ENCODE measurements around the gene NEDD4L.

GRCh38 chr18:58266291-58266690 is 222.3 kb downstream of the NEDD4L start:
- TF ChIP-seq POLR2AphosphoS5 (IDR thresholded peaks at IDR 0.05; ENCODE audit: low read depth) (no peak), ETS1 (IDR thresholded peaks at IDR 0.05) (no peak), JUNB (IDR thresholded peaks at IDR 0.05; ENCODE audit: unreplicated experiment) (no peak), NANOG (IDR thresholded peaks at IDR 0.05; ENCODE audit: borderline replicate concordance) (no peak), ZNF114 (CRISPR knock-in tag; IDR thresholded peaks at IDR 0.05) (no peak), EZH2 (IDR thresholded peaks at IDR 0.05; ENCODE audit: low read depth, unreplicated experiment) (no peak), EZH2phosphoT487 (IDR thresholded peaks at IDR 0.05; ENCODE audit: unreplicated experiment) (no peak), CREB1 (CRISPR knock-in tag; IDR thresholded peaks at IDR 0.05; ENCODE audit: low read depth) (no peak), ZNF331 (CRISPR knock-in tag; IDR thresholded peaks at IDR 0.05; ENCODE audit: low read depth) (no peak)
- TF ChIP-seq, protein P1, sequence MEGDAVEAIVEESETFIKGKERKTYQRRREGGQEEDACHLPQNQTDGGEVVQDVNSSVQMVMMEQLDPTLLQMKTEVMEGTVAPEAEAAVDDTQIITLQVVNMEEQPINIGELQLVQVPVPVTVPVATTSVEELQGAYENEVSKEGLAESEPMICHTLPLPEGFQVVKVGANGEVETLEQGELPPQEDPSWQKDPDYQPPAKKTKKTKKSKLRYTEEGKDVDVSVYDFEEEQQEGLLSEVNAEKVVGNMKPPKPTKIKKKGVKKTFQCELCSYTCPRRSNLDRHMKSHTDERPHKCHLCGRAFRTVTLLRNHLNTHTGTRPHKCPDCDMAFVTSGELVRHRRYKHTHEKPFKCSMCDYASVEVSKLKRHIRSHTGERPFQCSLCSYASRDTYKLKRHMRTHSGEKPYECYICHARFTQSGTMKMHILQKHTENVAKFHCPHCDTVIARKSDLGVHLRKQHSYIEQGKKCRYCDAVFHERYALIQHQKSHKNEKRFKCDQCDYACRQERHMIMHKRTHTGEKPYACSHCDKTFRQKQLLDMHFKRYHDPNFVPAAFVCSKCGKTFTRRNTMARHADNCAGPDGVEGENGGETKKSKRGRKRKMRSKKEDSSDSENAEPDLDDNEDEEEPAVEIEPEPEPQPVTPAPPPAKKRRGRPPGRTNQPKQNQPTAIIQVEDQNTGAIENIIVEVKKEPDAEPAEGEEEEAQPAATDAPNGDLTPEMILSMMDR (conservative IDR thresholded peaks at IDR 0.05; ENCODE audit: low read depth in 2 of 2), result no peak
- TF ChIP-seq, protein P2, sequence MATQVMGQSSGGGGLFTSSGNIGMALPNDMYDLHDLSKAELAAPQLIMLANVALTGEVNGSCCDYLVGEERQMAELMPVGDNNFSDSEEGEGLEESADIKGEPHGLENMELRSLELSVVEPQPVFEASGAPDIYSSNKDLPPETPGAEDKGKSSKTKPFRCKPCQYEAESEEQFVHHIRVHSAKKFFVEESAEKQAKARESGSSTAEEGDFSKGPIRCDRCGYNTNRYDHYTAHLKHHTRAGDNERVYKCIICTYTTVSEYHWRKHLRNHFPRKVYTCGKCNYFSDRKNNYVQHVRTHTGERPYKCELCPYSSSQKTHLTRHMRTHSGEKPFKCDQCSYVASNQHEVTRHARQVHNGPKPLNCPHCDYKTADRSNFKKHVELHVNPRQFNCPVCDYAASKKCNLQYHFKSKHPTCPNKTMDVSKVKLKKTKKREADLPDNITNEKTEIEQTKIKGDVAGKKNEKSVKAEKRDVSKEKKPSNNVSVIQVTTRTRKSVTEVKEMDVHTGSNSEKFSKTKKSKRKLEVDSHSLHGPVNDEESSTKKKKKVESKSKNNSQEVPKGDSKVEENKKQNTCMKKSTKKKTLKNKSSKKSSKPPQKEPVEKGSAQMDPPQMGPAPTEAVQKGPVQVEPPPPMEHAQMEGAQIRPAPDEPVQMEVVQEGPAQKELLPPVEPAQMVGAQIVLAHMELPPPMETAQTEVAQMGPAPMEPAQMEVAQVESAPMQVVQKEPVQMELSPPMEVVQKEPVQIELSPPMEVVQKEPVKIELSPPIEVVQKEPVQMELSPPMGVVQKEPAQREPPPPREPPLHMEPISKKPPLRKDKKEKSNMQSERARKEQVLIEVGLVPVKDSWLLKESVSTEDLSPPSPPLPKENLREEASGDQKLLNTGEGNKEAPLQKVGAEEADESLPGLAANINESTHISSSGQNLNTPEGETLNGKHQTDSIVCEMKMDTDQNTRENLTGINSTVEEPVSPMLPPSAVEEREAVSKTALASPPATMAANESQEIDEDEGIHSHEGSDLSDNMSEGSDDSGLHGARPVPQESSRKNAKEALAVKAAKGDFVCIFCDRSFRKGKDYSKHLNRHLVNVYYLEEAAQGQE (IDR thresholded peaks at IDR 0.05; ENCODE audit: unreplicated experiment), result no peak
